H1 (cell line): ENCODE data around the gene MIF. TPM values are rescaled to one million over a fixed set of nuclear protein-coding genes. Genes with fewer than 3 reads are reported as not detected.

Experiments
- CTCF ChIA-PET: fragments of 300-600 bp; sonication (Branson Sonifier 250); formaldehyde crosslinking; loops from one replicate; lab custom pipeline; 2021; ENCODE audit not compliant: partially characterized antibody; lab: Charles Lee
- POLR2A ChIA-PET: fragments of 300-600 bp; sonication (Branson Sonifier 250); formaldehyde crosslinking; loops from one replicate; lab custom pipeline; 2021; ENCODE audit warnings: inconsistent platforms; ENCODE audit not compliant: partially characterized antibody; lab: Charles Lee
- DNase-seq, 2 experiments: peaks; one replicate each; pipeline versions ENCODE4 v3.0.0 to v3.0.0-alpha.2; 2010 to 2022; ENCODE audit warnings: low spot score in 2 of 2, low read depth in 1 of 2, mixed read lengths in 1 of 2
- FAIRE-seq: peaks from 2 replicates; lab custom pipeline; 2011; peaks lifted over from hg19 to GRCh38; lab: Jason Lieb, UNC
- H2AFZ ChIP-seq: 2 replicates; pipeline ENCODE4 v1.8.1; 2012; ENCODE audit warnings: low read length, inconsistent platforms
- H2AK5ac ChIP-seq: 2 replicates; pipeline ENCODE4 v1.6.1; 2013; ENCODE audit warnings: low read depth, low read length
- H2BK120ac ChIP-seq: replicated peaks from 2 replicates; pipeline ENCODE3; 2013; ENCODE audit warnings: low read depth, low read length, inconsistent platforms
- H2BK12ac ChIP-seq: 2 replicates; pipeline ENCODE4 v1.6.1; 2013; ENCODE audit warnings: low read depth, low read length
- H2BK15ac ChIP-seq: 2 replicates; pipeline ENCODE4 v1.6.1; 2013; ENCODE audit warnings: low read length
- H2BK20ac ChIP-seq: 2 replicates; pipeline ENCODE4 v1.6.1; 2013; ENCODE audit warnings: low read length
- H2BK5ac ChIP-seq: 2 replicates; pipeline ENCODE4 v1.6.1; 2013; ENCODE audit warnings: low read depth, low read length
- H3K14ac ChIP-seq: 2 replicates; pipeline ENCODE4 v1.6.1; 2013; ENCODE audit warnings: inconsistent platforms; ENCODE audit not compliant: insufficient read length
- H3K18ac ChIP-seq: 2 replicates; pipeline ENCODE4 v1.6.1; 2013; ENCODE audit warnings: low read length; ENCODE audit errors: extremely low read depth
- H3K23ac ChIP-seq: 2 replicates; pipeline ENCODE4 v1.6.1; 2013; ENCODE audit warnings: inconsistent platforms; ENCODE audit not compliant: insufficient read length
- H3K23me2 ChIP-seq: 2 replicates; pipeline ENCODE4 v1.6.1; 2013; ENCODE audit warnings: low read depth, low read length
- H3K27ac ChIP-seq: 2 replicates; pipeline ENCODE4 v1.6.1; 2011; ENCODE audit warnings: low read depth, low read length, inconsistent platforms
- H3K27me3 ChIP-seq, 4 experiments: replicated peaks in 1 of 4; 1 replicate in 1 of 4; 2 replicates in 3 of 4; pipeline versions ENCODE4 v1.6.1 to v1.8.1; 2011 to 2013; ENCODE audit warnings: low read length in 3 of 4, mild to moderate bottlenecking in 3 of 4, inconsistent platforms in 2 of 4, mixed read lengths in 2 of 4, moderate library complexity in 1 of 4; ENCODE audit not compliant: control insufficient read depth in 3 of 4, insufficient read depth in 3 of 4; ENCODE audit errors: extremely low read depth in 1 of 4
- H3K36me3 ChIP-seq, 4 experiments: 2 replicates each; pipeline versions ENCODE4 v1.6.1 to v1.8.1; 2011 to 2013; ENCODE audit warnings: mild to moderate bottlenecking in 4 of 4, low read length in 3 of 4, moderate library complexity in 2 of 4, control low read depth in 1 of 4, inconsistent platforms in 1 of 4; ENCODE audit not compliant: insufficient read depth in 4 of 4, control insufficient read depth in 2 of 4
- H3K4ac ChIP-seq: replicated peaks from 2 replicates; pipeline ENCODE3; 2013; ENCODE audit warnings: low read length, low read depth, mixed read lengths, inconsistent platforms; ENCODE audit not compliant: insufficient read length
- H3K4me1 ChIP-seq, 4 experiments: replicated peaks in 1 of 4; 1 replicate in 1 of 4; 2 replicates in 3 of 4; pipeline versions ENCODE4 v1.6.1 to v1.8.1; 2011 to 2013; ENCODE audit warnings: low read length in 3 of 4, inconsistent platforms in 2 of 4, mixed read lengths in 1 of 4; ENCODE audit not compliant: insufficient read depth in 4 of 4, control insufficient read depth in 3 of 4
- H3K4me2 ChIP-seq, 2 experiments: 2 replicates each; pipeline versions ENCODE4 v1.6.1 to v1.8.1; 2011 to 2013; ENCODE audit warnings: low read depth in 2 of 2, low read length in 2 of 2, control low read depth in 1 of 2, inconsistent platforms in 1 of 2, mild to moderate bottlenecking in 1 of 2; ENCODE audit not compliant: insufficient read depth in 1 of 2
- H3K4me3 ChIP-seq, 4 experiments: fragments of 200-600, 300-600 bp in 1 of 4; sonication (generic), shearing (Covaris generic), sonication (Bioruptor Twin) in 1 of 4; 2 replicates each; pipeline versions ENCODE4 v1.5.1 to v1.8.1; 2011 to 2016; ENCODE audit warnings: low read length in 4 of 4, low read depth in 3 of 4, control low read depth in 2 of 4, inconsistent platforms in 2 of 4, mild to moderate bottlenecking in 2 of 4, mixed read lengths in 1 of 4, moderate library complexity in 1 of 4; ENCODE audit not compliant: insufficient read depth in 2 of 4; ENCODE audit errors: extremely low read depth in 1 of 4
- H3K56ac ChIP-seq: replicated peaks from 2 replicates; pipeline ENCODE3; 2013; ENCODE audit warnings: low read depth, mild to moderate bottlenecking, mixed read lengths, low read length, inconsistent platforms; ENCODE audit not compliant: insufficient read length
- H3K79me1 ChIP-seq: 2 replicates; pipeline ENCODE4 v1.6.1; 2013; ENCODE audit warnings: low read depth, low read length, control low read depth
- H3K79me2 ChIP-seq, 2 experiments: 2 replicates each; pipeline versions ENCODE4 v1.6.1 to v1.8.1; 2012 to 2013; ENCODE audit warnings: low read length in 2 of 2, mild to moderate bottlenecking in 2 of 2, inconsistent platforms in 1 of 2; ENCODE audit not compliant: insufficient read depth in 2 of 2, control insufficient read depth in 1 of 2
- H3K9ac ChIP-seq, 4 experiments: replicated peaks in 1 of 4; 1 replicate in 1 of 4; 2 replicates in 3 of 4; pipeline versions ENCODE4 v1.6.1 to v1.8.1; 2011 to 2013; ENCODE audit warnings: low read depth in 3 of 4, low read length in 3 of 4, control low read depth in 2 of 4, mild to moderate bottlenecking in 2 of 4, moderate library complexity in 2 of 4, inconsistent platforms in 1 of 4; ENCODE audit errors: extremely low read depth in 1 of 4
- H3K9me3 ChIP-seq, 2 experiments: 2 replicates each; pipeline versions ENCODE4 v1.6.1 to v1.8.1; 2012 to 2013; ENCODE audit warnings: mild to moderate bottlenecking in 2 of 2, moderate library complexity in 2 of 2, control low read depth in 1 of 2, inconsistent platforms in 1 of 2, low read depth in 1 of 2, low read length in 1 of 2, mixed read lengths in 1 of 2; ENCODE audit not compliant: insufficient read depth in 2 of 2
- H4K20me1 ChIP-seq, 2 experiments: replicated peaks in 1 of 2; 2 replicates each; pipeline versions ENCODE3 to v1.8.1; 2011 to 2013; ENCODE audit warnings: inconsistent platforms in 2 of 2, low read length in 2 of 2, mild to moderate bottlenecking in 1 of 2; ENCODE audit not compliant: insufficient read depth in 2 of 2, control insufficient read depth in 1 of 2
- H4K5ac ChIP-seq: 2 replicates; pipeline ENCODE4 v1.6.1; 2013; ENCODE audit warnings: low read length, low read depth, mixed read lengths, inconsistent platforms; ENCODE audit not compliant: insufficient read length
- H4K8ac ChIP-seq: 2 replicates; pipeline ENCODE4 v1.8.0; 2013; ENCODE audit warnings: mild to moderate bottlenecking, moderate library complexity, low read length, inconsistent platforms; ENCODE audit not compliant: insufficient read depth; ENCODE audit errors: extremely low read depth
- H4K91ac ChIP-seq: replicated peaks from 2 replicates; pipeline ENCODE3; 2013; ENCODE audit warnings: low read length, mixed read lengths, inconsistent platforms; ENCODE audit not compliant: insufficient read length
- E2F6 ChIP-seq: IDR thresholded peaks from 2 replicates; pipeline ENCODE4 v1.6.1; 2012; ENCODE audit warnings: inconsistent platforms
- WGBS, 2 experiments: shearing (Covaris generic) in 1 of 2; methylation state at CpG; one replicate each; pipeline versions ENCODE4 v1.1.6 to v1.1.7; 2013 to 2015; ENCODE audit warnings: low lambda C conversion rate in 2 of 2, mixed read lengths in 2 of 2, inconsistent platforms in 1 of 2, low coverage in 1 of 2, missing lambda C conversion rate in 1 of 2; ENCODE audit not compliant: insufficient replicate concordance in 2 of 2, insufficient coverage in 1 of 2, insufficient read length in 1 of 2; ENCODE audit errors: extremely low coverage in 1 of 2, missing lambda C conversion rate in 1 of 2; 5-methylcytosine and 5-hydroxymethylcytosine counted together
- polyA plus RNA-seq, 7 experiments: library from polyadenylated mRNA; depleted of rRNA in 3 of 7; stranded (reverse) in 5 of 7; unstranded in 2 of 7; fragments of >200 nt in 5 of 7; fragments of 200-250 nt in 2 of 7; gene quantifications; 1 replicate in 5 of 7; 2 replicates in 1 of 7; 4 replicates in 1 of 7; pipeline versions ENCODE4 v1.2.1 to v1.2.3, GENCODE V29; 2011 to 2013; ENCODE audit warnings: missing spikeins in 2 of 7, mixed read lengths in 2 of 7
- total RNA-seq: library from RNA; stranded (reverse); fragmentation: NEBNext Ultra II Directional; extraction: Animal tissue kit (Norgen Biotek cat#: 25700); gene quantifications from 2 replicates; pipeline ENCODE4 v1.2.1, GENCODE V29; 2021

Gene MIF
- total and polyA plus RNA-seq, 2 of the 8 experiments (the other 6 are each of a cell fraction or from before 2014, with no cell fraction given): 1,082 to 1,870 TPM

GRCh38 chr22:23913661-23914353, 19.6 kb downstream of the MIF start:
- Histone ChIP-seq H3K4me2 (peak overlapping the region; percentile 73 to 84), H2BK5ac (peak overlapping the region; percentile 36; the same call in 1 of the 2 replicates), H3K23ac (no peak overlapping the region), H3K27ac (peak overlapping the region; percentile 74), H2BK12ac (no peak overlapping the region), H3K18ac (peak overlapping the region; percentile 86), H4K91ac (peak overlapping the region; percentile 50), H3K36me3 (no peaks in the 10 kb centered on the region), H3K79me1 (no peaks in the 10 kb centered on the region), H3K27me3 (0 out of 7 replicates have a peak, but pooled peaks cover 0 to 2% (median 0%) of the 10 kb centered on the region in 4 experiments), H3K23me2 (peaks cover 2% of the 10 kb centered on the region; the same call in 1 of the 2 replicates), H2BK120ac (no peak overlapping the region), H2AK5ac (no peak overlapping the region), H3K14ac (no peak overlapping the region), H2BK20ac (no peak overlapping the region), H3K4me1 (peaks cover 0 to 5% (median 4%) of the 10 kb centered on the region in 4 experiments; a peak in 6 of 7 replicates), H3K9me3 (peaks cover 0 to 6% of the 10 kb centered on the region in 2 experiments; a peak in 1 of 4 replicates), H4K8ac (peak overlapping the region; percentile 84), H3K4ac (peak overlapping the region; percentile 17), H3K4me3 (peak overlapping the region; percentile 41 to 59 (median 56)), H3K79me2 (no peaks in the 10 kb centered on the region), H2AFZ (no peak overlapping the region), H2BK15ac (no peak overlapping the region), H4K20me1 (no peaks in the 10 kb centered on the region), H3K56ac (peak overlapping the region; percentile 51), H4K5ac (peak overlapping the region; percentile 76), H3K9ac (peak overlapping the region; percentile 11 to 93 (median 57))
- peak; percentile 71 for FAIRE-seq
- POLR2A ChIA-PET: interaction anchor here (0.6 to 2.1 kb wide), 8 partner anchors 10 to 204 kb away, joined by 3 to 18 read pairs (median 6); partner anchors contain the start of gene MIF
- WGBS, 2 experiments: 3% methylated on average over 37 of the region's 44 CpGs; no CpG with 5 or more reads in 1 of the 2 experiments
- DNase-seq: peak; percentile 97 to 99
- CTCF ChIA-PET: interaction anchor here (0.8 to 1.5 kb wide), 4 partner anchors 11 to 25 kb away, joined by 3 to 6 read pairs (median 4); partner anchors contain the start of gene MIF
- TF ChIP-seq E2F6: peak; percentile 87
